Gastroesophageal sphincter (tissue), 3 donors: ENCODE data around the gene INPP4B.

Experiments
- CTCF ChIP-seq, 4 experiments: fragments of 200-600 bp in 2 of 4; fragments of 450-650 bp in 2 of 4; sonication (generic) in 1 of 4; IDR thresholded peaks; one replicate each; pipeline ENCODE4 v1.5.1; 2017 to 2019; ENCODE audit warnings: antibody characterized with exemption in 4 of 4, mild to moderate bottlenecking in 2 of 4, moderate library complexity in 2 of 4
- EP300 ChIP-seq: sonication (generic); formaldehyde crosslinking; IDR thresholded peaks from one replicate; pipeline ENCODE4 v1.6.1; 2017; ENCODE audit warnings: antibody characterized with exemption, mild to moderate bottlenecking
- POLR2A ChIP-seq, 2 donors: fragments of 450-650 bp; IDR thresholded peaks; one replicate each; pipeline ENCODE4 v1.6.1; 2017; ENCODE audit warnings: antibody characterized with exemption in 2 of 2, mild to moderate bottlenecking in 2 of 2, moderate library complexity in 1 of 2

DNA sequence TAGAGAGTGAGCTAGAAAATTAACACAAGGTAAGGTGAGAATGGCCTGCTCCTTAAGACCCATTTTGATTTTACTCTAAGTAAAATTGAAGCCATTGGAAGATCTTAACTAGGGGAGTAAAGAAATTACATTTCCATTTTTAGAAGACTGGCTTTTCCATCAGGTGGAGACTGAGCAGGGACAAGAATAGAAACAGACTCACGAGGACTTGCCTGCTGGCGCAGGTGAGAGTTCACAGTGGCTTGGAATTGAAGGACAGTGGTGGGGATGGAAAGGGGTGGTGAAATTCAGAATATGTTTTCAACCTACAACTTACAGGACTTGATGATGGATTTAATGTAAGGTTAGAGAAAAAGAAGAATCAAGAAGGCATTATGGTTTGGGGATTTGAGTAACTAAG lies 427.4 kb downstream of the INPP4B start:
- TF ChIP-seq CTCF (IDR thresholded peaks at IDR 0.05): no peak
- no peak for TF ChIP-seq POLR2A (IDR thresholded peaks at IDR 0.05)
- TF ChIP-seq EP300: no peak
